ENCODE results near the gene ETV6.
A peak's percentile ranks its signal among the peaks of the same experiment; 100 is the strongest.
"Not testable (repeated sequence)": the region's sequence is repeated elsewhere in the genome, so short reads cannot be mapped to it uniquely, and the experiment has no call there.

Gene ETV6

GRCh38 chr12:11901701-11902524 is 252.4 kb downstream of the ETV6 start:
- ATAC-seq (peak; percentile 91), DNase-seq (peak in 1 of 2 donors; percentile 66)
- Mint-ChIP-seq H3K4me3 (peak overlapping the region; percentile 42 to 49), H3K4me1 (peaks cover 45% of the 10 kb centered on the region), H3K27me3 (peaks cover 11% of the 10 kb centered on the region), H3K27ac (peak overlapping the region; percentile 9 to 23), H3K9me3 (peaks cover 11 to 15% of the 10 kb centered on the region in 2 donors)

GRCh38 chr12:11902525-11902875 is 253.0 kb downstream of the ETV6 start:
- ATAC-seq (no peak), DNase-seq (no peak)
- Mint-ChIP-seq H3K4me3 (peak overlapping the region; percentile 42 to 49), H3K27ac (no peak overlapping the region), H3K4me1 (peaks cover 41% of the 10 kb centered on the region), H3K9me3 (peaks cover 12 to 16% of the 10 kb centered on the region in 2 donors), H3K27me3 (peaks cover 6% of the 10 kb centered on the region)

- no peak overlapping the region for H3K4me3 Mint-ChIP-seq
- peaks cover 40% of the 10 kb centered on the region for H3K4me1 Mint-ChIP-seq
- no peaks in the 10 kb centered on the region for H3K27me3 Mint-ChIP-seq
- DNase-seq (no peak), ATAC-seq (no peak)
- peaks cover 19 to 26% of the 10 kb centered on the region in 2 donors for H3K9me3 Mint-ChIP-seq
- no peak overlapping the region for H3K27ac Mint-ChIP-seq
Observed at GRCh38 chr12:11904124-11904523, 254.7 kb downstream of the ETV6 start.

GRCh38 chr12:11905534-11905933 is 256.1 kb downstream of the ETV6 start:
- ATAC-seq: no peak

GRCh38 chr12:11906286-11906935 is 256.9 kb downstream of the ETV6 start:
- DNase-seq (no peak), ATAC-seq (no peak)
- Mint-ChIP-seq H3K27me3 (peaks cover under 1% of the 10 kb centered on the region), H3K4me1 (peaks cover 32% of the 10 kb centered on the region), H3K4me3 (no peak overlapping the region), H3K9me3 (peaks cover 26 to 29% of the 10 kb centered on the region in 2 donors), H3K27ac (no peak overlapping the region)

More at GRCh38 chr12:11905534-11905933, 256.1 kb downstream of the ETV6 start:
- no peaks in the 10 kb centered on the region for H3K27me3 Mint-ChIP-seq
- no peak overlapping the region for H3K27ac Mint-ChIP-seq
- H3K4me1 Mint-ChIP-seq: peaks cover 34% of the 10 kb centered on the region
- H3K4me3 Mint-ChIP-seq: no peak overlapping the region
- peaks cover 26 to 27% of the 10 kb centered on the region in 2 donors for H3K9me3 Mint-ChIP-seq
- DNase-seq: no peak

GRCh38 chr12:11907625-11908024 is 258.2 kb downstream of the ETV6 start:
- DNase-seq: no peak
- Mint-ChIP-seq H3K4me3 (no peak overlapping the region), H3K27me3 (peaks cover 11% of the 10 kb centered on the region), H3K27ac (no peak overlapping the region), H3K4me1 (peaks cover 20% of the 10 kb centered on the region), H3K9me3 (peaks cover 36 to 40% of the 10 kb centered on the region in 2 donors)
- ATAC-seq: no peak

DNA sequence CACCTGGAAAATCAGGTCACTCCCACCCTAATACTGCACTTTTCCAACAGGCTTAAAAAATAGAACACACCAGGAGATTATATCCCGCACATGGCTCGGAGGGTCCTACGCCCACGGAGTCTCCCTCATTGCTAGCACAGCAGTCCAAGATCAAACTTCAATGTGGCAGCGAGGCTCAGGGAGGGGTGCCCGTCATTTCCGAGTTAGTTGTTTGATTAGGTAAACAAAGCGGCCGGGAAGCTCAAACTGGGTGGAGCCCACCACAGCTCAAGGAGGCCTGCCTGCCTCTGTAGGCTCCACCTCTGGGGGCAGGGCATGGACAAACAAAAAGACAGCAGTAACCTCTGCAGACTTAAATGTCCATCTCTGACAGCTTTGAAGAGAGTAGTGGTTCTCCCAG is 259.9 kb downstream of the ETV6 start:
- Mint-ChIP-seq H3K9me3 (peaks cover 36 to 40% of the 10 kb centered on the region in 2 donors), H3K27me3 (peaks cover 11% of the 10 kb centered on the region), H3K4me1 (peaks cover 10% of the 10 kb centered on the region)
- H3K4me3 Mint-ChIP-seq, DNase-seq, ATAC-seq, H3K27ac Mint-ChIP-seq: not testable (repeated sequence)

DNA sequence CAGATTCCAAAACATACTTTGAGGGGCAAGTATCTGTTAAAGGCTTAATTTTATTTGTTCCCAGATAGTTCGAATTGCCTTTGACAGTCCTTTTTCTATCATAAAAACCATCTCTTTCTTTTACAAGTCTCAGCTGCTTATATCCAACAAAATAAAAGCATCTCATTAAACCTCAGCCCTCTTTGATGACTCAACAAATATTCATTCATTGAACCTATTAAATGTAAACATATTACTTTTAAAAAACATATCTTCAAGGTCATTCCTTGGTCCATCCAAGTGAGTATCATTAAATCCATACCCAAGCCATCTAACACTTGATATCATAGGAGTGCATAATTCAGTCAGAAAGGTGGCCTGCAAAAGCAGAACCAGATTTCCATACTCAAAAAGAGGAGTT is 266.6 kb downstream of the ETV6 start:
- H3K27me3 Mint-ChIP-seq: peaks cover 18% of the 10 kb centered on the region
- H3K9me3 Mint-ChIP-seq: peaks cover 10 to 11% of the 10 kb centered on the region in 2 donors
- H3K4me3 Mint-ChIP-seq: no peak overlapping the region
- DNase-seq: no peak
- peak overlapping the region in 1 of 2 donors; percentile 85 for H3K27ac Mint-ChIP-seq
- ATAC-seq: no peak
- no peaks in the 10 kb centered on the region for H3K4me1 Mint-ChIP-seq

DNA sequence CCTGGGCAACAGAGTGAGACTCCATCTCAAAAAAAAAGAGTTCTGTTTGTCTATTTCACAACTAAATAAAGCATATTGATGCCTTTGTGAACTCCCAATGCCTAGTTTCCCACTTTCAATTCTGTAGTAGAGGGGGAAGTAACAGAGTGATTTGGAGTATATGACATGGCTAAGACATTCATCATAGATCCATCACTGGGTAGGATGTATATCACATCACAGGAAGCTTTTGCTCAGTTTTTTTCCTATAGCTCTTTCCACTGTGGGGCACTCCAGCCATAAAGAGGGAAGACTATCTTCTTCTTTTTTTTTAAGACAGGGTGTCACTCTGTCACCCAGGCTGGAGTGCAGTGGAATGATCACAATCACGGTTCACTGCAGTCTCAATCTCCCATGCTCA is 267.3 kb downstream of the ETV6 start:
- H3K9me3 Mint-ChIP-seq: peaks cover 7% of the 10 kb centered on the region in 2 donors
- DNase-seq (no peak), ATAC-seq (no peak)
- no peak overlapping the region for H3K4me3 Mint-ChIP-seq
- no peak overlapping the region for H3K27ac Mint-ChIP-seq
- H3K27me3 Mint-ChIP-seq: peaks cover 18% of the 10 kb centered on the region
- no peaks in the 10 kb centered on the region for H3K4me1 Mint-ChIP-seq

DNA sequence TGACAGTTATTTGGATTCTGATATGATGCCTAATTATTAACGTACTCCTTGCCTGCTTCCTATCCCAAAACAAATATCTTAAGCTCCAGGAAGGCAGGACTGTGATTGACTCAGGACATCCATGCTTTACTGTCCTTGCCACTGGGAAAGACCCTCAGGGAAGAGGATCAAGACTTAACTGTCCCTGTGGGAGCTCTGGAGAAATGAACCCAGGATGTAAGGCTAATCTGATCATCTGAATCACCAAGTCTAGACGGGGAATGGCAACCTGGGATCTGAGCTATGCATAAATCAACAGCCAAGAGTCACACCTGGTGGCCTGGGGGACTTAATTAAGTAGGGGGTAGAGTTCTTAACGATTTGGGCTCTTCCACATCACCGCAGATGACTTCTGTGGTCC is 268.0 kb downstream of the ETV6 start:
- Mint-ChIP-seq H3K27ac (no peak overlapping the region), H3K4me3 (no peak overlapping the region), H3K4me1 (peaks cover 3% of the 10 kb centered on the region), H3K9me3 (peaks cover under 1% of the 10 kb centered on the region in 2 donors), H3K27me3 (peaks cover 18% of the 10 kb centered on the region)
- ATAC-seq (no peak), DNase-seq (no peak)

DNA sequence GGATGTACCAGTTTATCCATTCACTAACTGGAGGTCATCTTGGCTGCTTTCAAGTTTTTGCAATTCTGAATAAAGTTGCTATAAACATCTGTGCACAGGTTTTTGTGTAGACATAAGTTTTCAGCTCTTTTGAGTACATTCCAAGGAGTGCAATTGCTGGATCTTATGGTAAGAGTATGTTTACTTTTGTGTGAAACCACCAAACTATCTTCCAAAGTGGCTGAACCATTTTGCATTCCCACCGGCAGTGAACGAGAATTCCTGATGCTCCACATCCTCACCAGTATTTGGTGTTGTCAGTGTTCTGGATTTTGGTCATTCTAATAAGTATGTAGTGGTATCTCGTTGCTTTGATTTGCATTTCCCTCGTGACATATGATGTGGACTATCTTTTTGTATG is 270.8 kb downstream of the ETV6 start:
- no peak for DNase-seq
- Mint-ChIP-seq H3K4me3 (no peak overlapping the region), H3K27me3 (peaks cover 30% of the 10 kb centered on the region), H3K4me1 (peaks cover 7% of the 10 kb centered on the region), H3K9me3 (no peaks in the 10 kb centered on the region), H3K27ac (no peak overlapping the region)
- ATAC-seq: no peak

DNA sequence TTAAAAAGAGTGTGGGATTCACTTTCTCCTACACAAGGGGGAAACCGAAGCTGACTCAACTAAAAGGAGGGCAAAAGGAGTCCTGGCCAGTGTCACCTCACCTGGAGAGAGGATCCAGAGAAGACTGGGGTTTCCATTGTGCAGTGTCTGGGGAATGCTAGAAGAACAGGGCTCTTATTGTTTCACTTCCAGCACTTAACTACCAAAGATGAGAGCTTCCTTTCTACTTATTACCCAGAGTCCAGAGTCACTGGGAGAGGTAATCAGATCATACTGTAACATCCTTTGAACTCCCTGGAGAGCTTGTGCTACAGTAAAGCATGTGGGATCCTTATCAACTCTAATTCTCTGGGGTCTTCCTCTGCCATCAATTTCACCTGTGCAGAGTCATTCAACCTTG is 272.9 kb downstream of the ETV6 start:
- Mint-ChIP-seq H3K27ac (no peak overlapping the region), H3K9me3 (no peaks in the 10 kb centered on the region), H3K27me3 (peaks cover 30% of the 10 kb centered on the region), H3K4me1 (peaks cover 7% of the 10 kb centered on the region), H3K4me3 (no peak overlapping the region)
- no peak for DNase-seq
- ATAC-seq: no peak

DNA sequence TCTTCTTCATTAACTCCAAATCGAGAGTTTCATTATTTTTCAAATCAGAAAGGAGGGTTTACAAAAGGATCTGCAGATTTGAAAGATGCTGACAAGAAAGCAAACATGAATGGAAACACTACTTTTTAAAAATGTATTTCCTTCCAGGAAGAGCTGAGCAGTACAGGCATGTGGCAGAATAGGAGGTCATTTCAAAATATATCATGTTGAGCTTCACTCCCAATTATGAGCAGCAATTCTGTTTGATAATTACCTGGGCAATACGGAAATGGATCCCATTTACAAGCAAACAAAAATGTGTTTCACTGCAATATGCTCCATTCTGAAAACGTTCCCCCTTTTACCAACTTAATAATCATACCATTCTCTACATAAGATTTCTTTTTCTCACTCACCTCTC is 273.6 kb downstream of the ETV6 start:
- Mint-ChIP-seq H3K9me3 (no peaks in the 10 kb centered on the region), H3K4me1 (peaks cover 7% of the 10 kb centered on the region), H3K27me3 (peaks cover 30% of the 10 kb centered on the region), H3K27ac (no peak overlapping the region), H3K4me3 (no peak overlapping the region)
- ATAC-seq: no peak
- DNase-seq: no peak

GRCh38 chr12:11927286-11927935 is 277.9 kb downstream of the ETV6 start:
- ATAC-seq: no peak
- Mint-ChIP-seq H3K9me3 (no peaks in the 10 kb centered on the region), H3K27me3 (peaks cover 12% of the 10 kb centered on the region), H3K4me3 (no peak overlapping the region), H3K27ac (no peak overlapping the region), H3K4me1 (peaks cover 11% of the 10 kb centered on the region)
- no peak for DNase-seq

DNA sequence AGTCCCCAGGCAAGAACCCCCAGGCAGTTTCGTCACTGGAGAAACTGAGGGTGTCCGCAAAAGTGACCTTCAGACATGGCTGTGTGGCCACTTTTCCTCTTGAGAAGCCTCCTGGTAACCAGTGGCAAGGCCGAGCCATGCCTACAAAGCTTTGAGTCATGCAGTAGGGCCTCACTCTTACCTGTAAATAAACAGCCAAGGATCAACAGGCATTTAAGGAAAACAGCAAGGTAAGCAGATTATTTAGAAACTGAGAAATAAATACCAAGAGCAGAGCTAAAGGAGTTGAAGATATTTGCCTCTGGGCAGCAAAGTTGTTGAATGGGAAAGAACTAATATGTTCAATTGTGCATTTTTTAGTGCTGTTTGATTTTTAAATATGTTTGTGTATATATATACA is 280.2 kb downstream of the ETV6 start:
- no peak for DNase-seq
- H3K27ac Mint-ChIP-seq: no peak overlapping the region

DNA sequence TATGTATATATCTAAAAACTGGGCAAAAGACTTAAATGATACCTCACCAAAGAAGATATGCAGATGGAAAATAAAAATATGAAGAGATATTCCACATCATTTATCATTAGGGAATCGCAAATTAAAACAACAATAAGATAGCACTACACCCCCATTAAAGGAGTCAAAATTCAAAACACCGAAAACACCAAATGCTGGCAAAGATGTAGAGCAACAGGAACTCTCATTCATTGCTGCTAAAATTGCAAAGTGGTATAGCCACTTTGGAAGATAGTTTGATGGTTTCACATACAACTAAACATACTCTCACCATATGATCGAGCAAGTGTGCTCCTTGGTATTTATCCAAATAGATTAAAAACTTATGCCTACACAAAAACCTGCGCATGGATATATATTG is 289.7 kb downstream of the ETV6 start:
- Mint-ChIP-seq H3K4me1 (peaks cover 3% of the 10 kb centered on the region), H3K27me3 (peaks cover 14% of the 10 kb centered on the region), H3K9me3 (peaks cover 0 to 6% of the 10 kb centered on the region in 2 donors), H3K4me3 (no peak overlapping the region), H3K27ac (no peak overlapping the region)
- DNase-seq: no peak
- no peak for ATAC-seq

More for the DNA sequence above, 280.2 kb downstream of the ETV6 start:
- no peak overlapping the region for H3K4me3 Mint-ChIP-seq
- peaks cover 6% of the 10 kb centered on the region for H3K4me1 Mint-ChIP-seq
- peaks cover 3% of the 10 kb centered on the region for H3K27me3 Mint-ChIP-seq
- ATAC-seq: no peak
- no peaks in the 10 kb centered on the region for H3K9me3 Mint-ChIP-seq

Measured in stimulated activated naive CD8-positive, alpha-beta T cell treated with anti-CD3 and anti-CD28 coated beads, Interleukin-15, amount 100 ng/mL, for 72 hours (primary cell).